ENCODE data around the gene LRRC8D. TPM values are rescaled to one million over a fixed set of nuclear protein-coding genes. Genes with fewer than 3 reads are reported as not detected.

The LRRC8D gene
- total and polyA plus RNA-seq, 2 experiments from 2014 or later, result 23.6 to 48.8 TPM

- no peak for TF ChIP-seq ZNF331 (CRISPR knock-in tag; IDR thresholded peaks at IDR 0.05; ENCODE audit: low read depth)
- TF ChIP-seq CTCF (conservative IDR thresholded peaks at IDR 0.05; ENCODE audit: low read depth in 2 of 2), result no peak
- no peak for TF ChIP-seq STAT1 (IDR thresholded peaks at IDR 0.05; ENCODE audit: unreplicated experiment)
- TF ChIP-seq POLR2AphosphoS5 (IDR thresholded peaks at IDR 0.05; ENCODE audit: low read depth), result no peak
- TF ChIP-seq ZNF114 (CRISPR knock-in tag; IDR thresholded peaks at IDR 0.05), result no peak
- no peak for TF ChIP-seq EZH2phosphoT487 (IDR thresholded peaks at IDR 0.05; ENCODE audit: unreplicated experiment)
- TF ChIP-seq EZH2 (IDR thresholded peaks at IDR 0.05; ENCODE audit: low read depth, unreplicated experiment), result no peak
- no peak for TF ChIP-seq JUNB (IDR thresholded peaks at IDR 0.05; ENCODE audit: unreplicated experiment)
- TF ChIP-seq, protein P1, sequence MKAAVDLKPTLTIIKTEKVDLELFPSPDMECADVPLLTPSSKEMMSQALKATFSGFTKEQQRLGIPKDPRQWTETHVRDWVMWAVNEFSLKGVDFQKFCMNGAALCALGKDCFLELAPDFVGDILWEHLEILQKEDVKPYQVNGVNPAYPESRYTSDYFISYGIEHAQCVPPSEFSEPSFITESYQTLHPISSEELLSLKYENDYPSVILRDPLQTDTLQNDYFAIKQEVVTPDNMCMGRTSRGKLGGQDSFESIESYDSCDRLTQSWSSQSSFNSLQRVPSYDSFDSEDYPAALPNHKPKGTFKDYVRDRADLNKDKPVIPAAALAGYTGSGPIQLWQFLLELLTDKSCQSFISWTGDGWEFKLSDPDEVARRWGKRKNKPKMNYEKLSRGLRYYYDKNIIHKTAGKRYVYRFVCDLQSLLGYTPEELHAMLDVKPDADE (IDR thresholded peaks at IDR 0.05), result no peak
- TF ChIP-seq REST (IDR thresholded peaks at IDR 0.05; ENCODE audit: unreplicated experiment), result no peak
Observed at GRCh38 chr1:89906088-89906487, 85.3 kb downstream of the LRRC8D start (continued).

GRCh38 chr1:89907727-89908212 lies 86.9 kb downstream of the LRRC8D start:
- Mint-ChIP-seq H3K4me3 (no peak overlapping the region), H3K9me3 (no peaks in the 10 kb centered on the region), H3K4me1 (peaks cover 89% of the 10 kb centered on the region), H3K36me3 (ENCODE audit: low read depth) (peaks cover 13% of the 10 kb centered on the region; the same call in 2 of the 3 replicates), H3K27ac (peak overlapping the region; percentile 97), H3K27me3 (ENCODE audit: insufficient read depth, low read depth, poor library complexity) (peaks cover 16% of the 10 kb centered on the region)
- no peaks in the 10 kb centered on the region for H3K9me2 ChIP-seq (ENCODE audit: insufficient read depth)
- no peak overlapping the region for H3K4me3 ChIP-seq
- H3K36me3 ChIP-seq (ENCODE audit: insufficient read depth), result no peaks in the 10 kb centered on the region
- H3K4me2 ChIP-seq, result no peak overlapping the region
- H4K20me1 ChIP-seq (replicated peaks; ENCODE audit: insufficient read depth), result no peaks in the 10 kb centered on the region
- no peaks in the 10 kb centered on the region for H3F3A ChIP-seq (replicated peaks; ENCODE audit: low read depth)
- H2AFZ ChIP-seq, result no peak overlapping the region
- H3K79me2 ChIP-seq (replicated peaks; ENCODE audit: insufficient read depth), result peaks cover 51% of the 10 kb centered on the region
- H3K27ac ChIP-seq (ENCODE audit: low read depth), result peak overlapping the region; percentile 96
- no peaks in the 10 kb centered on the region for H3K27me3 ChIP-seq (ENCODE audit: insufficient read depth)
- DNase-seq (ENCODE audit: low spot score), result no peak
- TF ChIP-seq CTCF (conservative IDR thresholded peaks at IDR 0.05; ENCODE audit: low read depth in 2 of 2), result no peak
- no peak for TF ChIP-seq ZNF331 (CRISPR knock-in tag; IDR thresholded peaks at IDR 0.05; ENCODE audit: low read depth)
- no peak for TF ChIP-seq JUNB (IDR thresholded peaks at IDR 0.05; ENCODE audit: unreplicated experiment)
- peaks cover 70% of the 10 kb centered on the region for H3K4me1 ChIP-seq (ENCODE audit: insufficient read depth)
- no peak for ATAC-seq
